Coronary artery (tissue), 2 donors: Measurements from ENCODE around the gene PACSIN1.

ENCODE experiments used
- DNase-seq: peaks from one replicate; pipeline ENCODE4 v3.0.0-alpha.2; 2017; ENCODE audit warnings: low spot score
- H3K27ac ChIP-seq, 2 donors: fragments of 200-600 bp; sonication (generic); one replicate each; pipeline ENCODE4 v1.5.1; 2016 to 2019
- H3K4me3 ChIP-seq: fragments of 200-600 bp; sonication (generic); 2 replicates; pipeline ENCODE4 v1.5.1; 2016; ENCODE audit warnings: mild to moderate bottlenecking, moderate library complexity
- TF ChIP-seq, protein P1 (sequence below): fragments of 200-600 bp; sonication (generic); IDR thresholded peaks from one replicate; pipeline ENCODE4 v1.5.1; 2019; ENCODE audit warnings: antibody characterized with exemption

PACSIN1 gene

DNA sequence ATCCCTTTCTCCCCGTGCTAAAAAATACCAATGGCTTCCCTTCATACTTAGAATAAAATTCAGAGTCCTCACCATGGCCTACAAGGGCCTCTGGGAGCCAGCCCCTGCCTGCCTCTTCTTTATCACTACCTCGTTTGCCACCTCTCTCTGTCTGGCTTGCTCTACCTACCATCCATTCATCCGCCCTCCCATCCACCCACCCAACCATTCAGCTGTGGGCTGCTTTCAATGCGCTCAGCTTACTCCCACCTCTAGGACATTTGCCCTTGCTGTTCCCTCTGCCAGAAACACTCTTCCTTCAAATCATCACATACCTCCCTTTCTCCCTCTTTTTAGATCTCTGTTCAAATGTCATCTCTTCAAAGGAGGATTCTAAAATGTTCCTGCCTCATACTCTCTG lies 44.4 kb downstream of the PACSIN1 start:
- no peak overlapping the region for H3K27ac ChIP-seq
- H3K4me3 ChIP-seq: no peak overlapping the region
- TF ChIP-seq, protein P1, sequence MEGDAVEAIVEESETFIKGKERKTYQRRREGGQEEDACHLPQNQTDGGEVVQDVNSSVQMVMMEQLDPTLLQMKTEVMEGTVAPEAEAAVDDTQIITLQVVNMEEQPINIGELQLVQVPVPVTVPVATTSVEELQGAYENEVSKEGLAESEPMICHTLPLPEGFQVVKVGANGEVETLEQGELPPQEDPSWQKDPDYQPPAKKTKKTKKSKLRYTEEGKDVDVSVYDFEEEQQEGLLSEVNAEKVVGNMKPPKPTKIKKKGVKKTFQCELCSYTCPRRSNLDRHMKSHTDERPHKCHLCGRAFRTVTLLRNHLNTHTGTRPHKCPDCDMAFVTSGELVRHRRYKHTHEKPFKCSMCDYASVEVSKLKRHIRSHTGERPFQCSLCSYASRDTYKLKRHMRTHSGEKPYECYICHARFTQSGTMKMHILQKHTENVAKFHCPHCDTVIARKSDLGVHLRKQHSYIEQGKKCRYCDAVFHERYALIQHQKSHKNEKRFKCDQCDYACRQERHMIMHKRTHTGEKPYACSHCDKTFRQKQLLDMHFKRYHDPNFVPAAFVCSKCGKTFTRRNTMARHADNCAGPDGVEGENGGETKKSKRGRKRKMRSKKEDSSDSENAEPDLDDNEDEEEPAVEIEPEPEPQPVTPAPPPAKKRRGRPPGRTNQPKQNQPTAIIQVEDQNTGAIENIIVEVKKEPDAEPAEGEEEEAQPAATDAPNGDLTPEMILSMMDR: no peak
- no peak for DNase-seq

DNA sequence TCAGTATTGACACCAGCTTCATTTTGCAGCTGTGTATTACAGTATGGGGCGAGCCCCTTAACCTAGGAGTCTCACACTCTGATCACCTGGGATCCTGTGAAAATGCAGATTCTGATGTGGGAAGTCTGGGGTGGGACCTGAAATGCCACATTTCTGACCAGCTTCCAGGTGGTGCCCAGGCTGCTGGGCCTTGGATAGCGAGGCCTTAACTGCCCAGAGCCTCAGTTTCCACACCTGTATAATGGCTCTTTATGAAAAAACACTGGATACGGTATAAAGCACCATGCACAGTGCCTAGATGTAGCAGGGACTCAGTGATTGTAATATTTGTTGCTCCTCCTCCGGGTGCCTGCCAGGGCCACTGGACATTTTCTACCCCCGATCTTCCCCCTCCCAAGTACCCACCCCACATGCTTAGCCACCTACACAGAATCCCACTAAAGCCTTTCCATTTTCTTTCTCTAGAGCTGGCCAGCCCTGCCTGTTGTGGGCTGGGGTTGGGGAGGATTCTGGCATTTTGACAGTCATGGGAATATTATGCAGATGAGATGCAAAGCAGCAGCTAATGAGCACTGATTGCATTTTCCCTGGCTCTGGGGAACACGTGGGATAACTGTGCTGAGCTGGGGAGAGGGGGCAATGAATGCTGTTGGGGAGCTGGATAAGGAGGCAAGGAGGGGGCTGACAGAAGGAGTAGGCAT lies 45.5 kb downstream of the PACSIN1 start:
- no peak overlapping the region for H3K27ac ChIP-seq
- no peak overlapping the region for H3K4me3 ChIP-seq

GRCh38 chr6:34511915-34512737 lies 46.2 kb downstream of the PACSIN1 start:
- no peak overlapping the region for H3K27ac ChIP-seq
- no peak overlapping the region for H3K4me3 ChIP-seq
- TF ChIP-seq, protein P1: no peak
- no peak for DNase-seq

More for the DNA sequence above, 45.5 kb downstream of the PACSIN1 start:
- TF ChIP-seq, protein P1: no peak
- no peak for DNase-seq

DNA sequence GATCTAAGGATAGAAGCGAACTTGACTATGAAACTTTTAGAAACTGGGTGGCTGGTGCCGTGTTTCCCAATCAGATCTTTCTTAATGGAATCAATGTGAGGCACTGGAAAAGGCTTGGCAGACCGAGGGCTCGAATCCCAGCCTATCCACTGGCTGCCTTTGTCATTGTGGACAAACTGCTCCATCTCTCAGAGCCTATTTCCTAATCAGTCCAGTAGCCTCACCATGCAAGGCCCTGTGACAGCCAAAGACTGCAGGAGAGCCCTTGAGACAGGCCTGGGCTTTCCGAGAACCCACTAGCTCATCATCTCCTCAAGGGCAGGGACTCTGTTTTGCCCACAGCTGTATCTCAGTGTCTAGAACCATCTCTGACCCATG lies 46.9 kb downstream of the PACSIN1 start:
- TF ChIP-seq, protein P1: no peak
- DNase-seq: no peak
- H3K27ac ChIP-seq: no peak overlapping the region
- no peak overlapping the region for H3K4me3 ChIP-seq

GRCh38 chr6:34513646-34514045 lies 47.8 kb downstream of the PACSIN1 start:
- Histone ChIP-seq H3K27ac (no peak overlapping the region), H3K4me3 (no peak overlapping the region)
- TF ChIP-seq, protein P1: no peak
- DNase-seq: no peak

DNA sequence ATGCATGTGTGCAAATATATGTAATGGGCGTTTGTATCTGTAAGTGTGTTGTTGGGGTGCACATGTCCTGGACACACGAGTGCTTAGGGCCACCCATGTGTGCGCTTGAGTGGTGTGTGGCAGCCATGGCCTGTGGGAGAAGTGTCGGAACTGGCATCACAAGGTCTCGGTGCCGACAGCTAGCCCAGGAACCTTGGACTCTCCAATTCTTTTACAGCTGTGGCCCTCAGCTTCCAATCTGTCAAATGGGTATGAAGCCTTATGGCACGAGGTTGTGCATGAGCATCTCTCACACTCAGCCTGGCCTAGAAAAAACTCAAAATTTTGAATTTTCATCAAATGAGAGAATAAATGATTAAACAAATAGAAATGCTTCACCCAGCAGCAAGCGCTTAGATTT lies 48.2 kb downstream of the PACSIN1 start:
- TF ChIP-seq, protein P1: no peak
- DNase-seq: no peak
- H3K27ac ChIP-seq: no peak overlapping the region
- no peak overlapping the region for H3K4me3 ChIP-seq
